Measurements from ENCODE around the gene MTHFD2L. TPM values are rescaled to one million over a fixed set of nuclear protein-coding genes. Genes with fewer than 3 reads are reported as not detected.
"Not testable (repeated sequence)": the region's sequence is repeated elsewhere in the genome, so short reads cannot be mapped to it uniquely, and the experiment has no call there.

Gene MTHFD2L
- total RNA-seq, 1 donor from 2014 or later, result 9.4 TPM

DNA sequence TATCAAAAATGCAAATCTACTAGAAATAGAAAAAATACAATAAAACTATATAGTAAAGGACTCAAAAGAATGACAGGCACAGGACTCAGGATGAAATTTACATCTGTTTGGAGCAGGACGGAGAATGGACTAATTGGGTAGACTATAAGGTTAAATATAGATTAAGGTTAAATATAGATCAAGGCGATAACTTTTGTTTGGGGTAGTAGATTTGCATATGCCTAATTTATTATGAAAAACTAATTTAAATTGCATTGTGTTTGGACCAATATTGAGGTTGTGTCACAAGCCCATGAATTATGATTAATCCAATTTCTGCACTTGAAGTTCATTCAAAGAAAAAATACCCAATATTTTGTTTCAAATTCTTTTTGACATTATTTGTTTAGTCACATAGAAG lies 31.0 kb downstream of the MTHFD2L start:
- Mint-ChIP-seq H3K4me1 (no peaks in the 10 kb centered on the region), H3K4me3 (no peak overlapping the region), H3K27ac (no peak overlapping the region), H3K9me3 (no peaks in the 10 kb centered on the region), H3K36me3 (ENCODE audit: low read depth) (no peaks in the 10 kb centered on the region), H3K27me3 (peaks cover 1% of the 10 kb centered on the region)
- intact Hi-C loops (cut with micrococcal nuclease), result loop anchor here (1.0 to 10.0 kb wide), 2 partner anchors 122 to 486 kb away; no protein-coding TSS in a partner anchor
- no peak for DNase-seq

DNA sequence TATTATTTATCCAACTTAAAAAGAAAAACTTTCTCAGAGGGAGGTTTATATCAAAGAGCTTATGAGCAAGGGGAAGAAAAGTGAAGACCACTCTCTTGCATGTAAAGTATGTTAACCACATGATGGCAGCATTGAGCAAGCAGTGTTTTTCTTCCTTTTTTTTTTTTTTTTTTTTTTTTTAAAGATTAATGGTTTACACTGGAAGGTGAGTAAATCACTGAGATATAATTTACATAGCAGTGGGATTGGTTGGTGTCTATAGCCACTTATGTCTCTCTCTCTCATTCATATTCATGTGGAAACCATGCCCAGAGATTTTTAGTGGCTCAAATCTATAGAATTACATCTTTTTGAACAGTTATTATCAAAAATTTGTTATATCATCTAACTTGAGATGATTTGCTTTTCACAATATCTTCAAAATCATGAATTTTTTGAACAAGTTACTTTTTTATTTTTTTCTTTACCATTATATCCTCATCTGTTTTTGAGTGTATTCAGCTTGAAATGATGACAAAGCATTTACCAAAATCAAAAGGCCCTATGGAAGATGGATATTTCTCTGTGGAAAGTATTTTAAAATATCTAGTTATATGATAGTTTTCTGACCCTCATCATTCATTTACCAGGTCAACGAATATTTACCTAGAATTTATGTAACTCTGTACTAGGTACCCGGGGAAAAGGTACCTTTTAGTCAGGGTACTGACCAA lies 31.6 kb downstream of the MTHFD2L start:
- Mint-ChIP-seq H3K36me3 (ENCODE audit: low read depth) (no peaks in the 10 kb centered on the region), H3K9me3 (no peaks in the 10 kb centered on the region), H3K4me1 (no peaks in the 10 kb centered on the region), H3K27ac (no peak overlapping the region), H3K4me3 (no peak overlapping the region), H3K27me3 (peaks cover 1% of the 10 kb centered on the region)
- intact Hi-C loops (cut with micrococcal nuclease), result loop anchor here (1.0 to 10.0 kb wide), 2 partner anchors 122 to 485 kb away; no protein-coding TSS in a partner anchor
- peak; percentile 57 for DNase-seq

DNA sequence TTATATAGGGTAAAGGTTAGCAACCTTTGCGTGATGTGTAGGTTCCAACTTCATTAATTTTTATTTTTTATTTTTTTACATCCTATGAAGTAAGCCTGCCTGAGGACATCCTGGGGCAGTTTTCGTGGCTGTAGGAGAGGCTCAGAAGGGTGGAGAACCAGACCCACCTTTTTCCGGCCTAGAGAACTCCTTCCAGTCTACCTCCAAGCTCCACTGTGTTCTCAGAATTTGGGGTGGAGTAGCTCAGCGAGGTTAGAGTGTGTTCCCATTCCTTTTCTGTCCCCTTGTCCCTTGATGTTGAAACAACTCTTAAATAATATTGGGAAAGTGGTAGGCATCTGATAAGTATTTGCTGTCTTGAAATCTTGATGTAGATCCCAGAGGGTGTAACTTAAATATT lies 32.4 kb downstream of the MTHFD2L start:
- intact Hi-C loops (cut with micrococcal nuclease), result no loop called here

DNA sequence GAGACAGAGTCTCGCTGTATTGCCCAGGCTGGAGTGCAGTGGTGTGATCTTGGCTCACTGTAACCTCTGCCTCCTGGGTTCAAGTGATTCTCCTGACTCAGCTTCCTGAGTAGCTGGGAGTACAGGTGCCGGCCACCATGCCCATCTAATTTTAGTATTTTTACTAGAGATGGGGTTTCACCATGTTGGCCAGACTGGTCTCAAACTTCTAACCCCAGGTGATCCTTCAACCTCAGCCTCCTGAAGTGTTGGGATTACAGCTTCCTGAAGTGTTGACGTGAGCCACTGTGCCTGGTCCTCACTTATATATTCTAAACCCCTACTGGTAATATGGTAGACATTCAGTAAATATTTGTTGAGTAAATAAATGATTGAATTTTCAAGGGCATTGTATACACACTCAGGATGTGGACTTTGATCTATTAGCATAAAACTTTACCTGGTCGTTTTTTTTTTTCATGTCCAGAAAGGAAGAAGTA lies 33.0 kb downstream of the MTHFD2L start:
- intact Hi-C loops (cut with micrococcal nuclease), result no loop called here
- no peak overlapping the region for H3K4me3 Mint-ChIP-seq

More for the DNA sequence above, 32.4 kb downstream of the MTHFD2L start:
- no peak for DNase-seq
- Mint-ChIP-seq H3K36me3 (ENCODE audit: low read depth) (no peaks in the 10 kb centered on the region), H3K4me1 (no peaks in the 10 kb centered on the region), H3K27me3 (peaks cover 1% of the 10 kb centered on the region), H3K9me3 (no peaks in the 10 kb centered on the region), H3K4me3 (no peak overlapping the region), H3K27ac (no peak overlapping the region)

GRCh38 chr4:74197080-74197479 lies 39.2 kb downstream of the MTHFD2L start:
- H3K27ac Mint-ChIP-seq, result no peak overlapping the region
- H3K4me1 Mint-ChIP-seq, result peaks cover 5% of the 10 kb centered on the region
- intact Hi-C loops (cut with micrococcal nuclease), result loop anchor here (5.0 kb wide), 1 partner anchor 35 kb away; no protein-coding TSS in a partner anchor
- no peaks in the 10 kb centered on the region for H3K36me3 Mint-ChIP-seq (ENCODE audit: low read depth)
- no peak for DNase-seq
- H3K4me3 Mint-ChIP-seq, result no peak overlapping the region
- no peaks in the 10 kb centered on the region for H3K9me3 Mint-ChIP-seq
- H3K27me3 Mint-ChIP-seq, result no peaks in the 10 kb centered on the region

More for the DNA sequence above, 33.0 kb downstream of the MTHFD2L start:
- Mint-ChIP-seq H3K36me3 (ENCODE audit: low read depth) (no peaks in the 10 kb centered on the region), H3K4me1 (no peaks in the 10 kb centered on the region), H3K9me3 (no peaks in the 10 kb centered on the region), H3K27ac (no peak overlapping the region), H3K27me3 (peaks cover 1% of the 10 kb centered on the region)
- DNase-seq, result no peak

DNA sequence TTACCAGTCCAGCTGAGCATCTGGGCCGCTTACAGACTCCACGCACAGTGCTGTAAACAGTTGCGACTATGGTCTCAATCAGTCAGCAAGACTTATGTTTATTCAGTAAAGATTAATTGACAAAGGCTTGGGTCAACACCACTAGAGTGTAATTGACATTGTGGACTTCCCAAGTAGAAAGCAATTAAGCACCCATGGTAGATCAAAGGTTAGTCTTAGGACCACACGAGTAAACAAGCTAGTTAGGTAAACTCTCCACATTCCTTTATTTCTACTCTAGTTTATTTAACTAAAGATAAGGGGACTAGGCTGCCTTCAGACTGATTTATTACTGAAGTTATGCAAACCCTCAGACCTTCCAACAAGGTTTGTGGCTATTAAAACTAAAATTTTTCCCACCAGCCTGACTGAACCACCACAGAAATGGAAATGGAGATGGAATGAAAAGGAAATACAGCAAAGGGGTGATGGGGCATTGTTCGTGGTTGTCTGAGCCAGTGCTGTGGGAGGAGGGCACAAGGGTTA lies 44.2 kb downstream of the MTHFD2L start:
- no peak overlapping the region for H3K27ac Mint-ChIP-seq
- intact Hi-C loops (cut with micrococcal nuclease), result no loop called here
- H3K36me3 Mint-ChIP-seq (ENCODE audit: low read depth), result no peaks in the 10 kb centered on the region
- no peak overlapping the region for H3K4me3 Mint-ChIP-seq
- no peak for DNase-seq
- H3K4me1 Mint-ChIP-seq, result peaks cover 11% of the 10 kb centered on the region
- no peaks in the 10 kb centered on the region for H3K9me3 Mint-ChIP-seq
- no peaks in the 10 kb centered on the region for H3K27me3 Mint-ChIP-seq

DNA sequence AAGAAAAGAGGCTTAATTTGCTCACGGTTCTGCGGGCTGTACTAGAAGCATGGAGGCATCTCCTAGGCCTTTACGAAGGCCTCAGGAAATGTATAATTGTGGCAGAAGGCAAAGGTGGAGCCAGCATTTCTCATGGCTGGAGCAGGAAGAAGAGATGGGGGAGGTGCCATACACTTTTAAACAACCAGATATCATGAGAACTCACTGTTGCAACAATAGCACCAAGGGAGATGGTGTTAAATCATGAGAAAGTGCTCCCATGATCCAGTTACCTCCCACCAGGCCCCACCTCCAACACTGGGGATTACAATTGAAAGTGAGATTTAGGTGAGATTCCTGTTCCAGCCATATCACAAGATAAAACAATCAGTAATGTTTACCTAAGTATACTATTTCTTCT lies 45.5 kb downstream of the MTHFD2L start:
- Mint-ChIP-seq H3K9me3 (no peaks in the 10 kb centered on the region), H3K4me1 (peaks cover 9% of the 10 kb centered on the region), H3K36me3 (ENCODE audit: low read depth) (peaks cover 4% of the 10 kb centered on the region), H3K27me3 (no peaks in the 10 kb centered on the region), H3K4me3 (no peak overlapping the region), H3K27ac (no peak overlapping the region)
- intact Hi-C loops (cut with micrococcal nuclease), result no loop called here
- DNase-seq, result no peak

GRCh38 chr4:74205046-74205445 lies 47.1 kb downstream of the MTHFD2L start:
- H3K27me3 Mint-ChIP-seq, result no peaks in the 10 kb centered on the region
- H3K4me1 Mint-ChIP-seq, result peaks cover 9% of the 10 kb centered on the region
- DNase-seq, result no peak
- no peaks in the 10 kb centered on the region for H3K9me3 Mint-ChIP-seq
- peaks cover 7% of the 10 kb centered on the region for H3K36me3 Mint-ChIP-seq (ENCODE audit: low read depth)
- H3K27ac Mint-ChIP-seq, result no peak overlapping the region
- H3K4me3 Mint-ChIP-seq, result no peak overlapping the region
- intact Hi-C loops (cut with micrococcal nuclease), result no loop called here

- Mint-ChIP-seq H3K27ac (no peak overlapping the region), H3K27me3 (no peaks in the 10 kb centered on the region), H3K36me3 (ENCODE audit: low read depth) (peaks cover 7% of the 10 kb centered on the region), H3K4me3 (no peak overlapping the region), H3K4me1 (peaks cover 9% of the 10 kb centered on the region), H3K9me3 (no peaks in the 10 kb centered on the region)
- no peak for DNase-seq
- intact Hi-C loops (cut with micrococcal nuclease), result no loop called here
Observed at GRCh38 chr4:74205559-74205958, 47.6 kb downstream of the MTHFD2L start.

DNA sequence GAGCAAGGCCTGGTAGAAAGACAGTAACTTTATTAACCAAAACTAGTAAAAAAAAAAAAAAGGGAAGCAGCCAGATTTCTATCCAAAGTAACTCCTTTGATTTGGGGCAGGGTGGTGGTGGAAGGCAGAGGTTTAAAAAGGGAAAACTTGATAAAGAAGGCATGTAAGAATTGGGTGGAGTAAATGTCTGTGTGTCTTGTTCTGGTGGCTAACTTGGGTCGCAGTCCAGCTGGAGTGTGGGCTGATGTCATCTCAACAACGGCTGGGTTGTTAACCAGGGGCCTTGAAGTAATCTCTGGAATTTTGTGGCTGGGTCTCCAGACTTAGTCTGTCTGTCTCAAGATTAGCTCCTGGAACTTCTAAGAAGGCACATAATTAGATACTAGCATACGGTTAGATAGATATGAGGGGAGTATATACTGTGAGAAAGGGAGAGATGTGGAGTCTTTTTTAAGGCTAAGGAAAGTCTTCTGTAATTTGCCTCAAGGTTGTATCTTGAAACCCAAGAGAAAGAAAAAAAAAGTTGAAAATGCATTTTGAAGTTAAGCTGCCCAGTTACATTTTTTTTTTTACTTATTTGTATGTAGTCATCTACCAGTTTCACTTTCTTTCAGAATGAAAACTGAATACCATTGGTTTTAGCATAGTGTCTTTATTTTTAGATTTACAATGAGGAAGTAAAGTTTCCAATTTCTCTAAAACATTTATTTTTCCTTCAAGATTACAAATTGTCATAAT lies 48.3 kb downstream of the MTHFD2L start:
- Mint-ChIP-seq H3K4me1 (peaks cover 9% of the 10 kb centered on the region), H3K9me3 (peaks cover 1% of the 10 kb centered on the region), H3K36me3 (ENCODE audit: low read depth) (peaks cover 8% of the 10 kb centered on the region), H3K4me3 (peak overlapping the region; percentile 29), H3K27me3 (no peaks in the 10 kb centered on the region), H3K27ac (no peak overlapping the region)
- intact Hi-C loops (cut with micrococcal nuclease), result no loop called here
- no peak for DNase-seq

GRCh38 chr4:74214457-74215159 lies 56.7 kb downstream of the MTHFD2L start:
- H3K9me3 Mint-ChIP-seq; H3K36me3 Mint-ChIP-seq (ENCODE audit: low read depth); H3K27me3 Mint-ChIP-seq; H3K4me1 Mint-ChIP-seq; H3K4me3 Mint-ChIP-seq; H3K27ac Mint-ChIP-seq; DNase-seq; intact Hi-C loops (cut with micrococcal nuclease): not testable (repeated sequence)

- H3K27me3 Mint-ChIP-seq; H3K4me1 Mint-ChIP-seq; DNase-seq; H3K9me3 Mint-ChIP-seq; H3K36me3 Mint-ChIP-seq (ENCODE audit: low read depth); H3K4me3 Mint-ChIP-seq; intact Hi-C loops (cut with micrococcal nuclease); H3K27ac Mint-ChIP-seq: not testable (repeated sequence)
Observed at GRCh38 chr4:74215236-74215635, 57.3 kb downstream of the MTHFD2L start.

DNA sequence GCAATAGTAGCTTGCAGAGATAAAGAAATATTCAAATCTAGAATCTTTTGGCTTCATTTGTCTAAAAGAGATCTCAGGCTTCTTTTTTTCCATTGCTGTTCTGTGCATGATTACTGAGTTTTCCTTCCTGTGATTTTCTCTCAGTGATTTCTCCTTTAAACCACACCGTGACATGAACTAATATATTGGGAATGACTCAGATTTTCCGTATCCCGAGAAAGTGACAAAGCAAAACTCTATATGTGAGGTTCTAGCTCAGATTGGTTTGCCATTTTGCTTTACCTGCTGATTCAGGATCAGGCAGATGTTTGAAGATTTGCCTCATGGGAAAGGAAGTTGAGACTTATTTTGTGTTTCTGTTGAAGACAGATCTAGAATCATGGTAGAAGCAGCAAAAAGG lies 59.4 kb downstream of the MTHFD2L start:
- intact Hi-C loops (cut with micrococcal nuclease), result no loop called here
- Mint-ChIP-seq H3K4me3 (no peak overlapping the region), H3K27ac (no peak overlapping the region), H3K27me3 (no peaks in the 10 kb centered on the region), H3K9me3 (no peaks in the 10 kb centered on the region), H3K36me3 (ENCODE audit: low read depth) (no peaks in the 10 kb centered on the region), H3K4me1 (no peaks in the 10 kb centered on the region)
- DNase-seq, result no peak

DNA sequence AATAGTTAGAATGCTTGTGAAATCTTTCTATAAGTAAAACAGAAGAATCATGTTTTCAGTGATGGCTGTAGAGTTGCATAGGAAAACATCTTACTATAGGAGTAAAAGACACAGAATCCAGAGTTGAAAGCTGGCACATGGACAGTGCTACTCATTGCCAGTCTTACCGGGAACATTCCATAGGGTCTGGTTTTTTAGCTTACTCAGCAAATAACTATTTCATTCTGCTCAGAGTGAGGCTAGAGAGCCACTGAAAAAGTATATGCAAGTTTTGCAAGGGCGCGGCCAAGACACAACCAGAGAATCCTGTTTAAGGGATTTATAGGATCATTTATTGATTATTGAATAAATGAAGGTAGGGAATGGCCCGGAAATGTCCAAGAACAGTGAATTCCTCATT lies 60.3 kb downstream of the MTHFD2L start:
- intact Hi-C loops (cut with micrococcal nuclease), result no loop called here
- H3K27ac Mint-ChIP-seq, result no peak overlapping the region
- no peak overlapping the region for H3K4me3 Mint-ChIP-seq
- DNase-seq, result no peak
- H3K4me1 Mint-ChIP-seq, result no peaks in the 10 kb centered on the region
- no peaks in the 10 kb centered on the region for H3K36me3 Mint-ChIP-seq (ENCODE audit: low read depth)
- no peaks in the 10 kb centered on the region for H3K27me3 Mint-ChIP-seq
- peaks cover 3% of the 10 kb centered on the region for H3K9me3 Mint-ChIP-seq

All from activated CD4-positive, alpha-beta T cell treated with anti-CD3 and anti-CD28 coated beads, Interleukin-2, amount 10 ng/mL, durations not matched to agents 24 days and 14 days (primary cell).